Natural killer cell (primary cell): ENCODE results near the gene LRP8. TPM values are rescaled to one million over a fixed set of nuclear protein-coding genes. Genes with fewer than 3 reads are reported as not detected.
A peak's percentile ranks its signal among the peaks of the same experiment; 100 is the strongest.

Experiments
- ATAC-seq, 3 donors: fragments of 150-1000 bp in 2 of 3; fragments of 200-7000 bp in 1 of 3; cut with Tn5 transposase; 1 replicate in 1 of 3; 2 replicates in 2 of 3; pipeline ENCODE4 v1.10.0; 2021; ENCODE audit warnings: mild to moderate bottlenecking in 2 of 3, moderate library complexity in 2 of 3
- DNase-seq, 2 donors: peaks; one replicate each; pipeline versions ENCODE4 v3.0.0 to v3.0.0-alpha.2; 2013 to 2021; ENCODE audit warnings: mixed read lengths in 1 of 2
- H3K27ac ChIP-seq: one replicate; pipeline ENCODE4 v1.5.1; 2013; ENCODE audit warnings: mild to moderate bottlenecking, low read length
- H3K27me3 ChIP-seq: one replicate; pipeline ENCODE4 v1.6.1; 2013; ENCODE audit warnings: low read length; ENCODE audit not compliant: control insufficient read depth, insufficient read depth
- H3K36me3 ChIP-seq: one replicate; pipeline ENCODE4 v1.6.1; 2013; ENCODE audit warnings: low read length; ENCODE audit not compliant: control insufficient read depth, insufficient read depth
- H3K4me1 ChIP-seq: one replicate; pipeline ENCODE4 v1.6.1; 2013; ENCODE audit warnings: low read length; ENCODE audit not compliant: control insufficient read depth, insufficient read depth
- H3K4me3 ChIP-seq: one replicate; pipeline ENCODE4 v1.5.1; 2013; ENCODE audit warnings: low read length
- H3K9me3 ChIP-seq: one replicate; pipeline ENCODE4 v1.6.1; 2013; ENCODE audit warnings: low read length; ENCODE audit not compliant: control insufficient read depth, insufficient read depth
- H3K27ac Mint-ChIP-seq, 2 donors: one replicate each; pipeline ENCODE4 v1.8.0; 2022; ENCODE audit warnings: mild to moderate bottlenecking in 2 of 2, mixed read lengths in 2 of 2, moderate library complexity in 1 of 2
- H3K27me3 Mint-ChIP-seq, 2 donors: one replicate each; pipeline ENCODE4 v1.8.0; 2022; ENCODE audit warnings: low read depth in 2 of 2, mixed read lengths in 2 of 2
- H3K36me3 Mint-ChIP-seq: one replicate; pipeline ENCODE4 v1.8.0; 2022; ENCODE audit warnings: mixed read lengths
- H3K4me1 Mint-ChIP-seq, 2 donors: one replicate each; pipeline ENCODE4 v1.8.0; 2022; ENCODE audit warnings: mixed read lengths in 2 of 2
- H3K4me3 Mint-ChIP-seq: one replicate; pipeline ENCODE4 v1.8.0; 2022; ENCODE audit warnings: mild to moderate bottlenecking, moderate library complexity, mixed read lengths
- H3K9me3 Mint-ChIP-seq, 2 donors: one replicate each; pipeline ENCODE4 v1.8.0; 2022; ENCODE audit warnings: mixed read lengths in 2 of 2
- WGBS: methylation state at CpG from one replicate; pipeline ENCODE4 v1.1.7; 2013; ENCODE audit warnings: missing lambda C conversion rate; ENCODE audit not compliant: insufficient coverage; 5-methylcytosine and 5-hydroxymethylcytosine counted together
- intact Hi-C: fragments of 100-400 bp; cut with micrococcal nuclease; formaldehyde crosslinking; loops from one replicate; pipeline ENCODE4 v1.14.2; 2022
- total RNA-seq, 4 donors: library from RNA; stranded (reverse); fragments of 120-200 nt in 1 of 4; gene quantifications; one replicate each; pipeline versions ENCODE4 v1.2.3 to v1.2.4, GENCODE V29; 2013 to 2022
- TF ChIP-seq, protein P1 (sequence below): fragments of 200-600 bp; IDR thresholded peaks from one replicate; pipeline ENCODE4 v1.8.0; 2022; ENCODE audit warnings: antibody characterized with exemption

LRP8 gene
- total RNA-seq, 3 donors from 2014 or later (not counting 1 experiment from before 2014, with no cell fraction given), result 23.2 to 27.3 (median 24.9) TPM

DNA sequence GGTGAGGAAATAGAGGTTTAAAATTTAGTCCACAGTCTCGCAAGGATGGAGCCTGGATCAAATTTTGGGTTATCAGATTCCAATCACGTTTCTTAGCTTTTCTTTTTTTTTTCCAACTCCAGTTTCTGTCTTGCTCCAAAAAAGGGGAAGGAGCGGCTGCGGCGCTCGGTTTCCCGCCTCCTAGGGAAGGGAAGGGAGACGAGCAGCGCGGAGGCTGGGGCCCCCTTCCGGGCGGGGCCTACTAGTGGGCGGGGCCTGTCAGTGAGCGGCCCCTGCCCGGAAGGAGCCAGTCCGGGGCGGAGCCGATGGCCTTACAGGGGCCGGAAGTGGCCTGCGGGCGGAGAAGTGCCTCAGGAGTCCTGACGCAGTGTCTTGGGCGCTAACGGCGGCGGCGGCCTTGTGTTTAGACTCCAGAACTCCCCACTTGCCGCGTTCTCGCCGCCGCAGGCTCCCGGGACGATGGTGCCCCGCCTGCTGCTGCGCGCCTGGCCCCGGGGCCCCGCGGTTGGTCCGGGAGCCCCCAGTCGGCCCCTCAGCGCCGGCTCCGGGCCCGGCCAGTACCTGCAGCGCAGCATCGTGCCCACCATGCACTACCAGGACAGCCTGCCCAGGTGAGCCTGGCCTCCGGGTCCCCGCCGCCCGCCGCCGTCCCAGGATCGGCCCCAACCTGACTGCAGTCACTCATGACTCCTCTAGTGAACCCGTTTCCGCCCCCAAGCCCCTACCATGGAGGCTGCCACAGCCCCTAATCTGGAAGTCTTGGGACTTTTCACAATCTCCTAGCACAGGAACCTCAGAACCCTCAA, 131.2 kb downstream of the LRP8 start, which contains the start of gene CPT2:
Gene CPT2 (plus strand): TSS at position 340 of the 806 bp plus-strand sequence. CDS start 120 bp downstream, at position 460.
- intact Hi-C loops, result loop anchor here (1.0 kb wide), 2 partner anchors 24 to 42 kb away; partner anchors contain the start of genes CZIB and MAGOH
- DNase-seq, result peak; percentile 89 to 94
- peak within 1 kb of the TSS; percentile 94 for H3K27ac ChIP-seq
- Mint-ChIP-seq H3K4me1 (peaks cover 21 to 28% of the 10 kb centered on the region in 2 donors), H3K4me3 (peak within 1 kb of the TSS; percentile 92), H3K9me3 (no peaks in the 10 kb centered on the region), H3K36me3 (no peaks in the 10 kb centered on the region), H3K27me3 (no peaks in the 10 kb centered on the region), H3K27ac (peak within 1 kb of the TSS; percentile 94 to 95)
- H3K4me3 ChIP-seq, result peak within 1 kb of the TSS; percentile 76
- H3K9me3 ChIP-seq, result no peaks in the 10 kb centered on the region
- no peaks in the 10 kb centered on the region for H3K27me3 ChIP-seq
- peak; percentile 97 to 99 (median 98) for ATAC-seq
- TF ChIP-seq, protein P1, sequence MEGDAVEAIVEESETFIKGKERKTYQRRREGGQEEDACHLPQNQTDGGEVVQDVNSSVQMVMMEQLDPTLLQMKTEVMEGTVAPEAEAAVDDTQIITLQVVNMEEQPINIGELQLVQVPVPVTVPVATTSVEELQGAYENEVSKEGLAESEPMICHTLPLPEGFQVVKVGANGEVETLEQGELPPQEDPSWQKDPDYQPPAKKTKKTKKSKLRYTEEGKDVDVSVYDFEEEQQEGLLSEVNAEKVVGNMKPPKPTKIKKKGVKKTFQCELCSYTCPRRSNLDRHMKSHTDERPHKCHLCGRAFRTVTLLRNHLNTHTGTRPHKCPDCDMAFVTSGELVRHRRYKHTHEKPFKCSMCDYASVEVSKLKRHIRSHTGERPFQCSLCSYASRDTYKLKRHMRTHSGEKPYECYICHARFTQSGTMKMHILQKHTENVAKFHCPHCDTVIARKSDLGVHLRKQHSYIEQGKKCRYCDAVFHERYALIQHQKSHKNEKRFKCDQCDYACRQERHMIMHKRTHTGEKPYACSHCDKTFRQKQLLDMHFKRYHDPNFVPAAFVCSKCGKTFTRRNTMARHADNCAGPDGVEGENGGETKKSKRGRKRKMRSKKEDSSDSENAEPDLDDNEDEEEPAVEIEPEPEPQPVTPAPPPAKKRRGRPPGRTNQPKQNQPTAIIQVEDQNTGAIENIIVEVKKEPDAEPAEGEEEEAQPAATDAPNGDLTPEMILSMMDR, result no peak
- WGBS, result under 1% methylated on average over 57 of the region's 57 CpGs
- H3K36me3 ChIP-seq, result peaks cover 9% of the 10 kb centered on the region
- peaks cover 19% of the 10 kb centered on the region for H3K4me1 ChIP-seq

DNA sequence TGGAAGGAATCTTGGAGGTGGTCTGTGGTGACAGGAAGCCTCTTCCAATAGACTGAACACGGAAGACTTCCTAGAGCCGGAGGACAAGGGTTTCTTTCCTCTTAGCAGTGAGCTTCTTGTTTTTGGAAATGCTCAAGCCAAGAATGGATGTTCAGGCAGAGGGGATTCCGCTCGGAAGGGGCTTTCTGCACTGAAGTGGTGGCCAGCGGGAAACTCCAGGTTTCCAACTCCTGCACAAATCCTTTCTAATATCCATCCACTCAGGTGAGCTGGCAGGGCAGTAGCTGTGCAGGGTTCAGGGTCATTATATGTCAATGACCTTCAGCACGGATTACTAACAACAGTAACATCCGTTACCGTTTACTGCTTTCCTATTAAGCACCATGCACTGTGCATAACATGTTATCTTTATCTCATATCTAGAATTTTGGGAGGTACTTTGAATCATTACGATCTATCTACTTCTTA, 131.8 kb downstream of the LRP8 start:
- peaks cover 19% of the 10 kb centered on the region for H3K4me1 ChIP-seq
- intact Hi-C loops, result loop anchor here (1.0 kb wide), 2 partner anchors 24 to 42 kb away; partner anchors contain the start of genes CZIB and MAGOH
- TF ChIP-seq, protein P1, result no peak
- DNase-seq (peak in 1 of 2 donors; percentile 10), ATAC-seq (peak; percentile 7 to 27 (median 20))
- no peaks in the 10 kb centered on the region for H3K36me3 Mint-ChIP-seq
- no peaks in the 10 kb centered on the region for H3K9me3 Mint-ChIP-seq
- H3K4me3 ChIP-seq, result peak overlapping the region; percentile 76
- peak overlapping the region; percentile 94 to 95 for H3K27ac Mint-ChIP-seq
- H3K36me3 ChIP-seq, result peaks cover 4% of the 10 kb centered on the region
- WGBS, result 78% methylated on average over 6 of the region's 9 CpGs
- no peaks in the 10 kb centered on the region for H3K9me3 ChIP-seq
- no peaks in the 10 kb centered on the region for H3K27me3 Mint-ChIP-seq
- no peaks in the 10 kb centered on the region for H3K27me3 ChIP-seq
- peaks cover 21 to 28% of the 10 kb centered on the region in 2 donors for H3K4me1 Mint-ChIP-seq
- H3K4me3 Mint-ChIP-seq, result peak overlapping the region; percentile 92
- peak overlapping the region; percentile 94 for H3K27ac ChIP-seq

DNA sequence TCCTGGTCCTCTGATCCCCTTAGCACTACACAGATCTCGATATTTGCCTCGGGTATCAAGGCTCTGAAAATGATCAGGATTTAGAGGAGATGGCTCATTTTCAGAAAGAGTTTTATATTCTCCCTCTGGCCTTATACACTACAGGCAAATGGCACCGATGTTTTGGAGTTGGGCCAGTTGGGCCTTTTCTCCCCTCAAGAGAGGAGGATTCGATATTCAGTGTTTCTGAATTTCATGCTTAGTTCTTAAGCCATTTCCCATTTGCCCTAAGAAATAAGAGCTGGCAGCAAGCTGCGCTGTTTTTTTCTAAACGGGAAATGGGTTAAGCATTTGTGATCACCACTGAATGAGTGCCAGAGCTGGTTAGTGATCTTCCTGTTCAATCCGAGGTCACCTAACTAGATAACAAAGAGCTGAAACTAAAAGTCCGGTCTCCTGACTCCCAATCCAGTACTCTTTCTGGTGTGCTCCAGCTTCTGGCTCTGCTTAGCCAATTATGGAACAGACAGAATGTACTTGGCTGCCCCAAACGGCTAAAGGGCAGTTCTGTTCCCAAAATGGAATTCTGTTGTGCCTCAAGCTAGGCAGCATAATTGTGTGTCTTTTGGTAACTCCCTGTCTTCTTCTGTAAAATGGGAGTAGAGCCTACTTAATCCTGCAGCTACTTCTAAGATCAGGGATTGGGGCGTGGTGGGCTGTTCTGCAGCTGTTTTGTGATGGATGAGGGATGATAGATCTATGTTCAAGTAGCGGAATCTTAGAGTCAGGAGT, 132.4 kb downstream of the LRP8 start:
- Mint-ChIP-seq H3K36me3 (no peaks in the 10 kb centered on the region), H3K9me3 (no peaks in the 10 kb centered on the region), H3K4me3 (no peak overlapping the region), H3K27me3 (peaks cover 0 to 3% of the 10 kb centered on the region in 2 donors), H3K27ac (peak overlapping the region; percentile 94 to 95), H3K4me1 (peaks cover 21 to 28% of the 10 kb centered on the region in 2 donors)
- no peak for DNase-seq
- H3K27me3 ChIP-seq, result no peaks in the 10 kb centered on the region
- H3K27ac ChIP-seq, result no peak overlapping the region
- peaks cover 19% of the 10 kb centered on the region for H3K4me1 ChIP-seq
- H3K4me3 ChIP-seq, result no peak overlapping the region
- intact Hi-C loops, result loop anchor here (1.0 kb wide), 2 partner anchors 25 to 43 kb away; partner anchors contain the start of genes CZIB and MAGOH
- H3K36me3 ChIP-seq, result no peaks in the 10 kb centered on the region
- no peaks in the 10 kb centered on the region for H3K9me3 ChIP-seq
- TF ChIP-seq, protein P1, result no peak
- 96% methylated on average over 11 of the region's 11 CpGs for WGBS
- ATAC-seq, result no peak

Other genes with a start within 250 kb of the LRP8 start
- 10 to 100 TPM; 16.0 to 23.9 (median 20.5) TPM for gene SLC1A7, start 185.4 kb downstream of the LRP8 start, total RNA-seq
- 10 to 100 TPM in 1 of 3 donors, 1 to 10 TPM in 2; 7.6 to 11.8 (median 9.0) TPM for gene CPT2, start 131.2 kb downstream of the LRP8 start, total RNA-seq
- gene CZIB, start 107.4 kb downstream of the LRP8 start, total RNA-seq, result 10 to 100 TPM; 39.6 to 49.7 (median 40.5) TPM
- 10 to 100 TPM; 48.6 to 70.4 (median 69.2) TPM for gene MAGOH, start 89.6 kb downstream of the LRP8 start, total RNA-seq
- not detected for gene DMRTB1, start 131.3 kb upstream of the LRP8 start, total RNA-seq